SK-N-SH (cell line): ENCODE results near the gene MINK1. TPM values are rescaled to one million over a fixed set of nuclear protein-coding genes. Genes with fewer than 3 reads are reported as not detected.

Experiments
- CTCF ChIA-PET: fragments of 300-600, 350-600 bp; formaldehyde crosslinking; extraction: SDS; loops from one replicate; lab custom pipeline; 2021; lab: Yijun Ruan, JAX
- POLR2A ChIA-PET: fragments of 350-600 bp; sonication (Branson Sonifier 250); formaldehyde crosslinking; extraction: SDS; loops from one replicate; lab custom pipeline; 2020; ENCODE audit warnings: antibody characterized with exemption, inconsistent platforms; lab: Yijun Ruan, JAX
- DNase-seq: peaks from one replicate; pipeline ENCODE4 v3.0.0; 2012
- H2AFZ ChIP-seq: fragments of 200-600 bp; sonication (generic); 2 replicates; pipeline ENCODE4 v1.8.1; 2016; ENCODE audit warnings: antibody characterized with exemption, mild to moderate bottlenecking, low read depth
- H3F3A ChIP-seq: fragments of 200-600 bp; sonication (generic); replicated peaks from 2 replicates; pipeline ENCODE3; 2016; ENCODE audit warnings: antibody characterized with exemption, mild to moderate bottlenecking; ENCODE audit not compliant: insufficient read depth
- H3K27ac ChIP-seq, 2 experiments: fragments of 200-500 bp in 1 of 2; fragments of 200-600 bp in 1 of 2; sonication (Bioruptor generic) in 1 of 2; sonication (generic), shearing (Covaris generic) in 1 of 2; 2 replicates each; pipeline versions ENCODE4 v1.5.1 to v1.6.1; 2014 to 2016; ENCODE audit warnings: low read depth in 2 of 2, inconsistent platforms in 1 of 2, low read length in 1 of 2, mild to moderate bottlenecking in 1 of 2, mixed read lengths in 1 of 2
- H3K27me3 ChIP-seq: fragments of 200-600 bp; sonication (generic), shearing (Covaris generic); 2 replicates; pipeline ENCODE4 v1.6.1; 2016; ENCODE audit warnings: mixed run types; ENCODE audit not compliant: insufficient read depth
- H3K36me3 ChIP-seq, 2 experiments: fragments of 200-500 bp in 1 of 2; fragments of 200-600 bp in 1 of 2; sonication (Bioruptor generic) in 1 of 2; sonication (generic) in 1 of 2; replicated peaks in 1 of 2; 2 replicates each; pipeline versions ENCODE3 to v1.5.1; 2014 to 2016; ENCODE audit warnings: low read length in 1 of 2, mild to moderate bottlenecking in 1 of 2; ENCODE audit not compliant: insufficient read depth in 2 of 2, control insufficient read depth in 1 of 2
- H3K4me1 ChIP-seq, 2 experiments: fragments of 200-500 bp in 1 of 2; fragments of 200-600 bp in 1 of 2; sonication (Bioruptor generic) in 1 of 2; sonication (generic), shearing (Covaris generic) in 1 of 2; 2 replicates each; pipeline versions ENCODE4 v1.5.1 to v1.6.1; 2014 to 2016; ENCODE audit warnings: low read depth in 1 of 2, low read length in 1 of 2, mixed run types in 1 of 2; ENCODE audit not compliant: insufficient read depth in 2 of 2, control insufficient read depth in 1 of 2
- H3K4me2 ChIP-seq: fragments of 200-600 bp; sonication (generic), shearing (Covaris generic); 2 replicates; pipeline ENCODE4 v1.6.1; 2017; ENCODE audit warnings: mixed run types
- H3K4me3 ChIP-seq, 2 experiments: fragments of 200-500 bp in 1 of 2; fragments of 200-600 bp in 1 of 2; sonication (Bioruptor generic) in 1 of 2; sonication (generic), shearing (Covaris generic) in 1 of 2; 2 replicates each; pipeline versions ENCODE4 v1.5.1 to v1.8.1; 2014 to 2016; ENCODE audit warnings: low read depth in 2 of 2, inconsistent platforms in 1 of 2, low read length in 1 of 2, mild to moderate bottlenecking in 1 of 2, mixed read lengths in 1 of 2, moderate library complexity in 1 of 2
- H3K79me2 ChIP-seq: fragments of 200-600 bp; sonication (generic); 2 replicates; pipeline ENCODE4 v1.8.1; 2017; ENCODE audit warnings: mild to moderate bottlenecking; ENCODE audit not compliant: insufficient read depth
- H3K9ac ChIP-seq: fragments of 200-600 bp; sonication (generic); 2 replicates; pipeline ENCODE4 v1.6.1; 2017; ENCODE audit warnings: mixed run types
- H3K9me2 ChIP-seq: fragments of 200-600 bp; sonication (generic); 2 replicates; pipeline ENCODE4 v1.6.1; 2017; ENCODE audit warnings: mixed run types
- H3K9me3 ChIP-seq: fragments of 200-600 bp; sonication (generic); 2 replicates; pipeline ENCODE4 v1.6.1; 2017; ENCODE audit warnings: mixed run types, mild to moderate bottlenecking, moderate library complexity
- H4K20me1 ChIP-seq: fragments of 200-600 bp; sonication (generic); 2 replicates; pipeline ENCODE4 v1.6.1; 2017; ENCODE audit warnings: mild to moderate bottlenecking, mixed run types; ENCODE audit not compliant: insufficient read depth
- CHD2 ChIP-seq: fragments of 150-350 bp; IDR thresholded peaks from 2 replicates; pipeline ENCODE4 v1.6.1; 2018; ENCODE audit warnings: low read length; ENCODE audit not compliant: partially characterized antibody
- ELF1 ChIP-seq: IDR thresholded peaks from 2 replicates; pipeline ENCODE4 v1.4.0; 2012
- FOXJ3 ChIP-seq: sonication (generic); formaldehyde crosslinking; IDR thresholded peaks from 2 replicates; pipeline ENCODE4 v1.5.1; 2020; ENCODE audit warnings: mild to moderate bottlenecking, missing genetic modification reagents
- FOXM1 ChIP-seq: IDR thresholded peaks from 2 replicates; pipeline ENCODE4 v1.4.0; 2012; ENCODE audit warnings: low read depth, mild to moderate bottlenecking
- GATA2 ChIP-seq: sonication (generic); formaldehyde crosslinking; IDR thresholded peaks from 2 replicates; pipeline ENCODE4 v1.5.0; 2020; ENCODE audit warnings: mild to moderate bottlenecking, missing genetic modification reagents
- MEF2A ChIP-seq: IDR thresholded peaks from 2 replicates; pipeline ENCODE4 v1.4.0; 2012; ENCODE audit warnings: low read depth, borderline replicate concordance
- MXI1 ChIP-seq: IDR thresholded peaks from 2 replicates; pipeline ENCODE4 v1.6.1; 2012; ENCODE audit warnings: mild to moderate bottlenecking, low read depth, low read length, improper control_type of control experiment
- NFIC ChIP-seq: IDR thresholded peaks from 2 replicates; pipeline ENCODE4 v1.4.0; 2012; ENCODE audit warnings: borderline replicate concordance
- RAD21 ChIP-seq: IDR thresholded peaks from 2 replicates; pipeline ENCODE4 v1.6.1; 2012; ENCODE audit warnings: mild to moderate bottlenecking, low read length
- RFX5 ChIP-seq: IDR thresholded peaks from 2 replicates; pipeline ENCODE4 v1.6.1; 2012; ENCODE audit warnings: mild to moderate bottlenecking, improper control_type of control experiment, low read length
- SIN3A ChIP-seq: IDR thresholded peaks from 2 replicates; pipeline ENCODE4 v1.6.1; 2012; ENCODE audit warnings: low read depth, mild to moderate bottlenecking, low read length, moderate library complexity, borderline replicate concordance
- SMC3 ChIP-seq: IDR thresholded peaks from 2 replicates; pipeline ENCODE4 v1.6.1; 2012; ENCODE audit warnings: low read depth, low read length, improper control_type of control experiment
- TAF1 ChIP-seq: IDR thresholded peaks from 2 replicates; pipeline ENCODE4 v1.6.1; 2012; ENCODE audit warnings: low read depth, mild to moderate bottlenecking, low read length, moderate library complexity, borderline replicate concordance
- YY1 ChIP-seq: IDR thresholded peaks from 2 replicates; pipeline ENCODE4 v1.4.0; 2012; ENCODE audit warnings: low read depth, mild to moderate bottlenecking
- WGBS: methylation state at CpG from one replicate; pipeline ENCODE4 v1.1.6; 2017; ENCODE audit warnings: low lambda C conversion rate; 5-methylcytosine and 5-hydroxymethylcytosine counted together
- polyA plus RNA-seq, 3 experiments: library from polyadenylated mRNA; depleted of rRNA; stranded (reverse); fragments of >200 nt; gene quantifications; 2 replicates each; pipeline ENCODE4 v1.2.3, GENCODE V29; 2012
- TF ChIP-seq, protein P1 (sequence below): fragments of 200-600 bp; sonication (generic); IDR thresholded peaks from 2 replicates; pipeline ENCODE4 v1.6.1; 2017; ENCODE audit warnings: antibody characterized with exemption, mild to moderate bottlenecking, moderate library complexity
- TF ChIP-seq, protein P2 (sequence below): IDR thresholded peaks from 2 replicates; pipeline ENCODE4 v1.4.0; 2012; ENCODE audit warnings: low read depth, borderline replicate concordance

The MINK1 gene
- polyA plus RNA-seq, 1 of the 3 experiments (the other 2 are of a cell fraction) = 64.7 TPM

DNA sequence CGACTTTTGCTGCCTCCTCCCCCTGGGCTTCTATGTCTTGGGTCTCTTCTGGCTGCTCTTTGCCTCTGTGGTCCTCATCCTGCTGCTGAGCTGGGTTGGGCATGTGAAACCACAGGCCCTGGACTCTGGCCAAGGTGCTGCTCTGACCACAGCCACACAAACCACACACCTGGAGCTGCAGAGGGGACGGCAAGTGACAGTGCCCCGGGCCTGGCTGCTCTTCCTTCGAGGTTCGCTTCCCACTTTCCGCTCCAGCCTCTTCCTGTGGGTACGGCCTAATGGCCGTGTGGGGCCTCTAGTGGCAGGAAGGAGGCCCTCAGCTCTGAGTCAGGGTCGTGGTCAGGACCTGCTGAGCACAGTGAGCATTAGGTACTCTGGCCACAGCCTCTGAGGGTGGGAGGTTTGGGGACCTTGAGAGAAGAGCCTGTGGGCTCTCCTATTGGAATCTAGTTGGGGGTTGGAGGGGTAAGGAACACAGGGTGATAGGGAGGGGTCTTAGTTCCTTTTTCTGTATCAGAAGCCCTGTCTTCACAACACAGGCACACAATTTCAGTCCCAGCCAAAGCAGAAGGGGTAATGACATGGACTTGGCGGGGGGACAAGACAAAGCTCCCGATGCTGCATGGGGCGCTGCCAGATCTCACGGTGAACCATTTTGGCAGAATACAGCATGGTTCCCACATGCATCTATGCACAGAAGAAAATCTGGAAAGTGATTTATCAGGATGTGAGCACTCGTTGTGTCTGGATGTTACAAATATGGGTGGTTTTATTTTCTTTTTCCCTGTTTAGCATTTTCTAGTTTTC is 101.2 kb downstream of the MINK1 start:
- Histone ChIP-seq H3K27me3 (no peaks in the 10 kb centered on the region), H3K4me2 (peak overlapping the region; percentile 59; the same call in 1 of the 2 replicates), H3K36me3 (peaks cover 15 to 16% of the 10 kb centered on the region in 2 experiments), H3K9me2 (no peaks in the 10 kb centered on the region), H3K79me2 (peaks cover 15% of the 10 kb centered on the region; the same call in 1 of the 2 replicates), H3K4me1 (peaks cover 7 to 22% of the 10 kb centered on the region in 2 experiments; a peak in 2 of 4 replicates), H3K27ac (no peak overlapping the region), H3K4me3 (no peak overlapping the region), H2AFZ (no peak overlapping the region), H3F3A (no peaks in the 10 kb centered on the region), H4K20me1 (no peaks in the 10 kb centered on the region), H3K9me3 (no peaks in the 10 kb centered on the region), H3K9ac (0 out of 2 replicates have a peak overlapping the region, but pooled peaks have one; percentile 40)
- DNase-seq = peak; percentile 72
- WGBS = 45% methylated on average over 14 of the region's 14 CpGs
- CTCF ChIA-PET = interaction anchor here (0.6 to 2.0 kb wide), 8 partner anchors 11 to 59 kb away, joined by 3 to 10 read pairs (median 4); partner anchors contain the start of gene CHRNE
- POLR2A ChIA-PET = interaction anchor here (1.3 kb wide), 1 partner anchor 26 kb away, joined by 5 read pairs; no protein-coding TSS in a partner anchor
- TF ChIP-seq, protein P1, sequence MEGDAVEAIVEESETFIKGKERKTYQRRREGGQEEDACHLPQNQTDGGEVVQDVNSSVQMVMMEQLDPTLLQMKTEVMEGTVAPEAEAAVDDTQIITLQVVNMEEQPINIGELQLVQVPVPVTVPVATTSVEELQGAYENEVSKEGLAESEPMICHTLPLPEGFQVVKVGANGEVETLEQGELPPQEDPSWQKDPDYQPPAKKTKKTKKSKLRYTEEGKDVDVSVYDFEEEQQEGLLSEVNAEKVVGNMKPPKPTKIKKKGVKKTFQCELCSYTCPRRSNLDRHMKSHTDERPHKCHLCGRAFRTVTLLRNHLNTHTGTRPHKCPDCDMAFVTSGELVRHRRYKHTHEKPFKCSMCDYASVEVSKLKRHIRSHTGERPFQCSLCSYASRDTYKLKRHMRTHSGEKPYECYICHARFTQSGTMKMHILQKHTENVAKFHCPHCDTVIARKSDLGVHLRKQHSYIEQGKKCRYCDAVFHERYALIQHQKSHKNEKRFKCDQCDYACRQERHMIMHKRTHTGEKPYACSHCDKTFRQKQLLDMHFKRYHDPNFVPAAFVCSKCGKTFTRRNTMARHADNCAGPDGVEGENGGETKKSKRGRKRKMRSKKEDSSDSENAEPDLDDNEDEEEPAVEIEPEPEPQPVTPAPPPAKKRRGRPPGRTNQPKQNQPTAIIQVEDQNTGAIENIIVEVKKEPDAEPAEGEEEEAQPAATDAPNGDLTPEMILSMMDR = peak; percentile 44
- peak; percentile 25; the same call in 1 of the 2 replicates for TF ChIP-seq RAD21
- no peak for TF ChIP-seq MXI1
- TF ChIP-seq SMC3 = peak; percentile 11; the same call in 1 of the 2 replicates
- TF ChIP-seq GATA2 (CRISPR knock-in tag) = no peak
- 0 out of 2 replicates have a peak, but pooled peaks have one; percentile 19 for TF ChIP-seq NFIC

DNA sequence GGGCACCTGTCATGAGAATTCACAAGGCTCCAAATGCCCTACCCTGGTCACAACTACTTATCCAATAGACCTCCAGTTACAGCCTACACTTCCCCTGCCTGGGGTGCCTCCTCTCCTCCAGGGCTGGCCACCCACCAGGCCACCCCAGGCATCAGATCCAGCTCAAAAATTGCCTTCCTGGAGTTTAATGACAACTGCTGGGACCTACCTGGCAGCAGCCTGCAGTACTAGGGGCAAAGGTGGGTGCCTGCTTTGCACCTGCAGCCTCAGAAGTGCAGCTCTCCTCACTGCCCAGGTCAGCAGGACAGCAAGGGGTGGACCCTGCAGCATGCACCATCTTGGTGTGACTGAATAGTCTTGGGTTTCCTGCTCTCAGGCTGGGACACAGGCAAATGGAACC is 102.5 kb downstream of the MINK1 start:
- H3K4me2 ChIP-seq = no peak overlapping the region

More for the DNA sequence above, 102.5 kb downstream of the MINK1 start:
- Histone ChIP-seq H3K36me3 (peaks cover 15 to 16% of the 10 kb centered on the region in 2 experiments), H3K79me2 (peaks cover 19% of the 10 kb centered on the region; the same call in 1 of the 2 replicates), H3K4me3 (no peak overlapping the region), H3F3A (peaks cover 5% of the 10 kb centered on the region), H2AFZ (no peak overlapping the region), H4K20me1 (no peaks in the 10 kb centered on the region), H3K27me3 (no peaks in the 10 kb centered on the region), H3K9me2 (no peaks in the 10 kb centered on the region)
- CTCF ChIA-PET = interaction anchor here (1.7 to 2.3 kb wide), 3 partner anchors 11 to 27 kb away, joined by 5 to 11 read pairs (median 10); no protein-coding TSS in a partner anchor
- no peak for DNase-seq
- TF ChIP-seq YY1 (no peak), FOXJ3 (no peak), RAD21 (no peak), RFX5 (no peak), FOXM1 (no peak), ELF1 (no peak), MEF2A (no peak), SMC3 (no peak), SIN3A (no peak), CHD2 (no peak), TAF1 (no peak)
- TF ChIP-seq, protein P2, sequence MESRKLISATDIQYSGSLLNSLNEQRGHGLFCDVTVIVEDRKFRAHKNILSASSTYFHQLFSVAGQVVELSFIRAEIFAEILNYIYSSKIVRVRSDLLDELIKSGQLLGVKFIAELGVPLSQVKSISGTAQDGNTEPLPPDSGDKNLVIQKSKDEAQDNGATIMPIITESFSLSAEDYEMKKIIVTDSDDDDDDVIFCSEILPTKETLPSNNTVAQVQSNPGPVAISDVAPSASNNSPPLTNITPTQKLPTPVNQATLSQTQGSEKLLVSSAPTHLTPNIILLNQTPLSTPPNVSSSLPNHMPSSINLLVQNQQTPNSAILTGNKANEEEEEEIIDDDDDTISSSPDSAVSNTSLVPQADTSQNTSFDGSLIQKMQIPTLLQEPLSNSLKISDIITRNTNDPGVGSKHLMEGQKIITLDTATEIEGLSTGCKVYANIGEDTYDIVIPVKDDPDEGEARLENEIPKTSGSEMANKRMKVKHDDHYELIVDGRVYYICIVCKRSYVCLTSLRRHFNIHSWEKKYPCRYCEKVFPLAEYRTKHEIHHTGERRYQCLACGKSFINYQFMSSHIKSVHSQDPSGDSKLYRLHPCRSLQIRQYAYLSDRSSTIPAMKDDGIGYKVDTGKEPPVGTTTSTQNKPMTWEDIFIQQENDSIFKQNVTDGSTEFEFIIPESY = no peak
- TF ChIP-seq, all 33 proteins: peak for 0
- POLR2A ChIA-PET = no interaction called here
- Histone ChIP-seq H3K27ac (no peak overlapping the region), H3K9ac (no peak overlapping the region), H3K4me1 (peaks cover 7 to 22% of the 10 kb centered on the region in 2 experiments; a peak in 2 of 4 replicates), H3K9me3 (no peaks in the 10 kb centered on the region)
